Lower lobe of right lung (tissue), 2 donors: ENCODE data around the gene TANC1. TPM values are rescaled to one million over a fixed set of nuclear protein-coding genes. Genes with fewer than 3 reads are reported as not detected.

ENCODE experiments used
- ATAC-seq, 2 donors: fragments of 200-7000 bp; cut with Tn5 transposase; one replicate each; pipeline ENCODE4 v1.9.1; 2020 to 2022; ENCODE audit warnings: mild to moderate bottlenecking in 2 of 2, moderate library complexity in 2 of 2
- DNase-seq: peaks from one replicate; pipeline ENCODE4 v3.0.0-alpha.2; 2020
- H3K27ac ChIP-seq: fragments of 200-600 bp; one replicate; pipeline ENCODE4 v1.8.0; 2022
- H3K27me3 ChIP-seq: fragments of 200-600 bp; one replicate; pipeline ENCODE4 v1.8.0; 2022; ENCODE audit warnings: low read depth
- H3K36me3 ChIP-seq: fragments of 200-600 bp; one replicate; pipeline ENCODE4 v1.8.0; 2022; ENCODE audit warnings: mild to moderate bottlenecking
- H3K4me1 ChIP-seq: fragments of 200-600 bp; one replicate; pipeline ENCODE4 v1.8.0; 2022
- H3K4me3 ChIP-seq: fragments of 200-600 bp; one replicate; pipeline ENCODE4 v1.8.0; 2022; ENCODE audit warnings: mild to moderate bottlenecking
- H3K9me3 ChIP-seq: fragments of 200-600 bp; one replicate; pipeline ENCODE4 v1.8.0; 2022
- CTCF ChIP-seq: fragments of 200-600 bp; IDR thresholded peaks from one replicate; pipeline ENCODE4 v1.8.0; 2022; ENCODE audit warnings: antibody characterized with exemption, mild to moderate bottlenecking
- intact Hi-C: fragments of 100-400 bp; cut with DNase I; formaldehyde crosslinking; loops from one replicate; pipeline ENCODE4 v1.11.0; 2022
- total RNA-seq: library from RNA; stranded (reverse); fragmentation: NEBNext Ultra II Directional; extraction: Animal tissue kit (Norgen Biotek cat#: 25700); gene quantifications from one replicate; pipeline ENCODE4 v1.2.1, GENCODE V29; 2021
- donor health status: DM: no; HTN: yes; CAD: no; lungs with severe emphysema.

TANC1 gene
- total RNA-seq, 1 donor from 2014 or later = 39.5 TPM

- TF ChIP-seq CTCF = no peak
- H3K27me3 ChIP-seq = no peaks in the 10 kb centered on the region
- no peak overlapping the region for H3K27ac ChIP-seq
- H3K36me3 ChIP-seq = peaks cover 8% of the 10 kb centered on the region
- intact Hi-C loops = no loop called here
- no peak overlapping the region for H3K4me3 ChIP-seq
- peaks cover 6% of the 10 kb centered on the region for H3K9me3 ChIP-seq
- peaks cover 26% of the 10 kb centered on the region for H3K4me1 ChIP-seq
- ATAC-seq = peak; percentile 59 to 82
- no peak for DNase-seq
Measured at GRCh38 chr2:159010340-159010739, 41.9 kb downstream of the TANC1 start.

- Histone ChIP-seq H3K27me3 (no peaks in the 10 kb centered on the region), H3K4me3 (no peak overlapping the region), H3K36me3 (peaks cover 8% of the 10 kb centered on the region), H3K4me1 (peaks cover 26% of the 10 kb centered on the region), H3K9me3 (peaks cover 11% of the 10 kb centered on the region), H3K27ac (no peak overlapping the region)
- DNase-seq (no peak), ATAC-seq (no peak)
- intact Hi-C loops = no loop called here
- TF ChIP-seq CTCF = no peak
Measured at GRCh38 chr2:159010963-159011362, 42.5 kb downstream of the TANC1 start.

GRCh38 chr2:159012142-159012541 is 43.7 kb downstream of the TANC1 start:
- Histone ChIP-seq H3K4me3 (no peak overlapping the region), H3K9me3 (peaks cover 18% of the 10 kb centered on the region), H3K27ac (no peak overlapping the region), H3K27me3 (no peaks in the 10 kb centered on the region), H3K4me1 (peaks cover 26% of the 10 kb centered on the region), H3K36me3 (peaks cover 8% of the 10 kb centered on the region)
- intact Hi-C loops = no loop called here
- DNase-seq = no peak
- TF ChIP-seq CTCF = no peak
- no peak for ATAC-seq

- DNase-seq (no peak), ATAC-seq (no peak)
- H3K4me1 ChIP-seq = peaks cover 26% of the 10 kb centered on the region
- H3K36me3 ChIP-seq = peaks cover 5% of the 10 kb centered on the region
- no peak for TF ChIP-seq CTCF
- no peak overlapping the region for H3K27ac ChIP-seq
- H3K9me3 ChIP-seq = peaks cover 18% of the 10 kb centered on the region
- no peaks in the 10 kb centered on the region for H3K27me3 ChIP-seq
- H3K4me3 ChIP-seq = no peak overlapping the region
- intact Hi-C loops = no loop called here
Measured at GRCh38 chr2:159013103-159013502, 44.7 kb downstream of the TANC1 start.

GRCh38 chr2:159015174-159015573 is 46.7 kb downstream of the TANC1 start:
- Histone ChIP-seq H3K27ac (no peak overlapping the region), H3K9me3 (peaks cover 18% of the 10 kb centered on the region), H3K4me1 (peaks cover 26% of the 10 kb centered on the region), H3K4me3 (no peak overlapping the region), H3K36me3 (no peaks in the 10 kb centered on the region), H3K27me3 (no peaks in the 10 kb centered on the region)
- intact Hi-C loops = no loop called here
- TF ChIP-seq CTCF = no peak
- no peak for ATAC-seq
- DNase-seq = no peak

GRCh38 chr2:159015823-159016222 is 47.4 kb downstream of the TANC1 start:
- H3K27me3 ChIP-seq = no peaks in the 10 kb centered on the region
- DNase-seq (no peak), ATAC-seq (no peak)
- intact Hi-C loops = no loop called here
- no peak for TF ChIP-seq CTCF
- H3K36me3 ChIP-seq = no peaks in the 10 kb centered on the region
- peaks cover 22% of the 10 kb centered on the region for H3K4me1 ChIP-seq
- no peak overlapping the region for H3K4me3 ChIP-seq
- no peak overlapping the region for H3K27ac ChIP-seq
- H3K9me3 ChIP-seq = peaks cover 18% of the 10 kb centered on the region
